WTC11 (cell line): Measurements from ENCODE around the gene C10orf88. TPM values are rescaled to one million over a fixed set of nuclear protein-coding genes. Genes with fewer than 3 reads are reported as not detected.

Experiments used
- ATAC-seq: fragments of 200-7000 bp; cut with Tn5 transposase; 2 replicates; pipeline ENCODE4 v1.10.0; 2021; ENCODE audit warnings: mild to moderate bottlenecking, moderate library complexity
- CTCF ChIA-PET: fragments of 300-600 bp; sonication (Branson Sonifier 250); formaldehyde crosslinking; loops from one replicate; lab custom pipeline; 2021; ENCODE audit warnings: antibody characterized with exemption; lab: Charles Lee
- POLR2A ChIA-PET: fragments of 350-600 bp; sonication (Branson Sonifier 250); formaldehyde crosslinking; loops from one replicate; lab custom pipeline; 2021; ENCODE audit warnings: antibody characterized with exemption; lab: Charles Lee
- DNase-seq: peaks from one replicate; pipeline ENCODE4 v3.0.0; 2021; ENCODE audit warnings: low spot score
- H3K27ac Mint-ChIP-seq: 2 replicates; pipeline ENCODE4 v1.8.0; 2021; ENCODE audit warnings: mixed read lengths
- H3K27me3 Mint-ChIP-seq: 2 replicates; pipeline ENCODE4 v1.8.0; 2021; ENCODE audit warnings: low read depth, mild to moderate bottlenecking, moderate library complexity, mixed read lengths
- H3K36me3 Mint-ChIP-seq: 2 replicates; pipeline ENCODE4 v1.8.0; 2021; ENCODE audit warnings: mixed read lengths
- H3K4me1 Mint-ChIP-seq: 2 replicates; pipeline ENCODE4 v1.8.0; 2022; ENCODE audit warnings: mixed read lengths
- H3K4me3 Mint-ChIP-seq: 2 replicates; pipeline ENCODE4 v1.8.0; 2021; ENCODE audit warnings: mild to moderate bottlenecking, moderate library complexity, mixed read lengths
- H3K9me3 Mint-ChIP-seq: 2 replicates; pipeline ENCODE4 v1.8.0; 2021; ENCODE audit warnings: mixed read lengths
- AR ChIP-seq: fragments of 250-450 bp; sonication (Bioruptor Pico); IDR thresholded peaks from 2 replicates; pipeline ENCODE4 v1.9.0; 2021; ENCODE audit warnings: mild to moderate bottlenecking
- ATF1 ChIP-seq: sonication (generic); formaldehyde crosslinking; IDR thresholded peaks from 2 replicates; pipeline ENCODE4 v1.8.1; 2023; ENCODE audit warnings: mild to moderate bottlenecking, moderate library complexity, missing genetic modification reagents
- CBFB ChIP-seq: sonication (generic); formaldehyde crosslinking; IDR thresholded peaks from 2 replicates; pipeline ENCODE4 v1.8.1; 2022; ENCODE audit warnings: mild to moderate bottlenecking, low read depth, missing genetic modification reagents
- ELF4 ChIP-seq: sonication (generic); formaldehyde crosslinking; IDR thresholded peaks from 2 replicates; pipeline ENCODE4 v1.8.1; 2022; ENCODE audit warnings: low read depth, mild to moderate bottlenecking, moderate library complexity, missing genetic modification reagents
- EMX1 ChIP-seq: fragments of 250-450 bp; sonication (Bioruptor Pico); IDR thresholded peaks from 2 replicates; pipeline ENCODE4 v1.8.0; 2021; ENCODE audit warnings: mild to moderate bottlenecking
- FOXJ3 ChIP-seq: sonication (generic); formaldehyde crosslinking; IDR thresholded peaks from 2 replicates; pipeline ENCODE4 v1.9.0; 2021; ENCODE audit warnings: missing genetic modification reagents, mild to moderate bottlenecking, borderline replicate concordance
- GTF2I ChIP-seq: fragments of 250-450 bp; sonication (Bioruptor Pico); conservative IDR thresholded peaks from 2 replicates; pipeline ENCODE4 v1.4.0; 2021; ENCODE audit warnings: mild to moderate bottlenecking
- HMGA2 ChIP-seq: fragments of 250-450 bp; sonication (Bioruptor Pico); IDR thresholded peaks from 2 replicates; pipeline ENCODE4 v1.4.0; 2021; ENCODE audit warnings: mild to moderate bottlenecking, moderate library complexity
- IRF1 ChIP-seq: sonication (generic); formaldehyde crosslinking; IDR thresholded peaks from 2 replicates; pipeline ENCODE4 v1.8.0; 2023; ENCODE audit warnings: missing genetic modification reagents
- JUN ChIP-seq: sonication (generic); formaldehyde crosslinking; IDR thresholded peaks from 2 replicates; pipeline ENCODE4 v1.8.0; 2023; ENCODE audit warnings: mild to moderate bottlenecking, missing genetic modification reagents
- KAT7 ChIP-seq: sonication (generic); formaldehyde crosslinking; IDR thresholded peaks from 2 replicates; pipeline ENCODE4 v1.8.1; 2023; ENCODE audit warnings: missing genetic modification reagents, mild to moderate bottlenecking, borderline replicate concordance
- NFATC4 ChIP-seq: fragments of 250-450 bp; sonication (Bioruptor Pico); IDR thresholded peaks from 2 replicates; pipeline ENCODE4 v1.9.0; 2021; ENCODE audit warnings: mild to moderate bottlenecking
- PRDM15 ChIP-seq: sonication (generic); formaldehyde crosslinking; IDR thresholded peaks from 2 replicates; pipeline ENCODE4 v1.8.0; 2022; ENCODE audit warnings: missing genetic modification reagents
- PREB ChIP-seq: sonication (generic); formaldehyde crosslinking; IDR thresholded peaks from 2 replicates; pipeline ENCODE4 v1.8.1; 2022; ENCODE audit warnings: mild to moderate bottlenecking, missing genetic modification reagents, moderate library complexity, borderline replicate concordance
- RELA ChIP-seq: sonication (generic); formaldehyde crosslinking; IDR thresholded peaks from 2 replicates; pipeline ENCODE4 v1.8.1; 2022; ENCODE audit warnings: missing genetic modification reagents, mild to moderate bottlenecking, borderline replicate concordance
- SMAD4 ChIP-seq: sonication (generic); formaldehyde crosslinking; IDR thresholded peaks from 2 replicates; pipeline ENCODE4 v1.8.0; 2022; ENCODE audit warnings: mild to moderate bottlenecking, missing genetic modification reagents
- SOX15 ChIP-seq: fragments of 250-450 bp; sonication (Bioruptor Pico); IDR thresholded peaks from 2 replicates; pipeline ENCODE4 v1.9.0; 2021; ENCODE audit warnings: mild to moderate bottlenecking
- TEAD1 ChIP-seq: sonication (generic); formaldehyde crosslinking; IDR thresholded peaks from 2 replicates; pipeline ENCODE4 v1.8.0; 2022; ENCODE audit warnings: mild to moderate bottlenecking, missing genetic modification reagents
- TP53 ChIP-seq: sonication (generic); formaldehyde crosslinking; IDR thresholded peaks from 2 replicates; pipeline ENCODE4 v1.8.1; 2023; ENCODE audit warnings: mild to moderate bottlenecking, missing genetic modification reagents
- ZBTB21 ChIP-seq: sonication (generic); formaldehyde crosslinking; IDR thresholded peaks from 2 replicates; pipeline ENCODE4 v1.8.1; 2023; ENCODE audit warnings: mild to moderate bottlenecking, missing genetic modification reagents, borderline replicate concordance
- ZNF219 ChIP-seq: sonication (generic); formaldehyde crosslinking; IDR thresholded peaks from 2 replicates; pipeline ENCODE4 v1.8.0; 2023; ENCODE audit warnings: missing genetic modification reagents, mild to moderate bottlenecking, borderline replicate concordance
- ZNF232 ChIP-seq: sonication (generic); formaldehyde crosslinking; IDR thresholded peaks from 2 replicates; pipeline ENCODE4 v1.8.0; 2022; ENCODE audit warnings: mild to moderate bottlenecking, missing genetic modification reagents
- ZNF317 ChIP-seq: sonication (generic); formaldehyde crosslinking; IDR thresholded peaks from 2 replicates; pipeline ENCODE4 v1.8.1; 2023; ENCODE audit warnings: low read depth, mild to moderate bottlenecking, moderate library complexity, missing genetic modification reagents, borderline replicate concordance
- ZNF423 ChIP-seq: fragments of 250-450 bp; sonication (Bioruptor Pico); IDR thresholded peaks from 2 replicates; pipeline ENCODE4 v2.1.2; 2022; ENCODE audit warnings: mild to moderate bottlenecking, moderate library complexity
- ZNF425 ChIP-seq: fragments of 250-450 bp; sonication (Bioruptor Pico); conservative IDR thresholded peaks from 2 replicates; pipeline ENCODE4 v1.9.0; 2021; ENCODE audit warnings: mild to moderate bottlenecking
- total RNA-seq: library from RNA; stranded (reverse); gene quantifications from 3 replicates; pipeline ENCODE4 v1.2.3, GENCODE V29; 2021

The C10orf88 gene
- total RNA-seq, 1 experiment from 2014 or later: 6.5 TPM

GRCh38 chr10:122981066-122981464 is 27.0 kb upstream of the C10orf88 start (continued):
- TF ChIP-seq PREB (CRISPR knock-in tag) (no peak), ZNF219 (CRISPR knock-in tag) (no peak)
- TF ChIP-seq, all 79 proteins: peak for 0

- DNase-seq: peak; percentile 87
- H3K27me3 Mint-ChIP-seq: peaks cover 5% of the 10 kb centered on the region; the same call in 1 of the 2 replicates
- peaks cover 13% of the 10 kb centered on the region for H3K4me1 Mint-ChIP-seq
- H3K9me3 Mint-ChIP-seq: no peaks in the 10 kb centered on the region
- CTCF ChIA-PET: interaction anchor here (0.6 to 3.1 kb wide), 15 partner anchors 10 to 332 kb away, joined by 3 to 12 read pairs (median 4); partner anchors contain the start of gene CUZD1
- peak within 1 kb of the TSS; percentile 81 for H3K4me3 Mint-ChIP-seq
- POLR2A ChIA-PET: no interaction called here
- H3K27ac Mint-ChIP-seq: peak within 1 kb of the TSS; percentile 96
- ATAC-seq: peak; percentile 98
- no peaks in the 10 kb centered on the region for H3K36me3 Mint-ChIP-seq
- no peak for TF ChIP-seq ZBTB21 (CRISPR knock-in tag)
- no peak for TF ChIP-seq ATF1
- TF ChIP-seq ELF4 (CRISPR knock-in tag): no peak
- peak; percentile 77; the same call in 1 of the 2 replicates for TF ChIP-seq RELA (CRISPR knock-in tag)
- peak; percentile 18; the same call in 1 of the 2 replicates for TF ChIP-seq HMGA2 (CRISPR knock-in tag)
- TF ChIP-seq ZNF232 (CRISPR knock-in tag): no peak
- no peak for TF ChIP-seq SOX15 (CRISPR knock-in tag)
- TF ChIP-seq ZNF317 (CRISPR knock-in tag): no peak
- TF ChIP-seq ZNF425 (CRISPR knock-in tag): no peak
- no peak for TF ChIP-seq PRDM15
- TF ChIP-seq JUN (CRISPR knock-in tag): no peak
- no peak for TF ChIP-seq AR (CRISPR knock-in tag)
- peak; percentile 90 for TF ChIP-seq TEAD1
- TF ChIP-seq EMX1: no peak
- TF ChIP-seq NFATC4: no peak
- peak; percentile 38; the same call in 1 of the 2 replicates for TF ChIP-seq CBFB
- TF ChIP-seq IRF1 (CRISPR knock-in tag): peak; percentile 56; the same call in 1 of the 2 replicates
- TF ChIP-seq FOXJ3 (CRISPR knock-in tag): no peak
- TF ChIP-seq ZNF423 (CRISPR knock-in tag): no peak
- peak; percentile 89; the same call in 1 of the 2 replicates for TF ChIP-seq KAT7 (CRISPR knock-in tag)
- no peak for TF ChIP-seq GTF2I (CRISPR knock-in tag)
- 0 out of 2 replicates have a peak, but pooled peaks have one; percentile 35 for TF ChIP-seq TP53 (CRISPR knock-in tag)
- no peak for TF ChIP-seq SMAD4 (CRISPR knock-in tag)
Measured at GRCh38 chr10:122980209-122981065, 26.4 kb upstream of the C10orf88 start, which contains the start of gene PSTK. Gene PSTK (plus strand): TSS chr10:122980401. CDS start chr10:122980480, 79 bp downstream.
